Measurements from ENCODE around the gene ATG10.

DNA sequence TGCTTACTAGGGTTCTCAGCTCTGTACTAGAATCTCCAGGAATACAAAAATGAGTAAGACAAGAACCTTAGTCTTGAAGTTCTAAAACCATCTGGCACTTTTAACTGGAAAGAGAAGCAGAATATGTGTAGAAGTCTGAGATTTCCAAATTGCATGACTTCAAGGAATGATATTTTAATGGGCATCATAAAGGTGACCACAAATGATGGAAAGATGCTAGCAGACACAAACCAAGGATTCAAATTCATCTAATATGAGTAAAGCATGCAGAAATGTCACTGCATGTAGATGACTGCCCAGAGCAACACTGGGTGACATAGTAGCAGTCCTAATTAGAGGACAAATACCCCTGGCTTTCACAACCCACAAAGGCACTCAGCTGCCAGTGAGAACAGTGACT, 189.1 kb downstream of the ATG10 start:
- TF ChIP-seq POLR2A (IDR thresholded peaks at IDR 0.05) = no peak
- TF ChIP-seq POLR2AphosphoS5 (IDR thresholded peaks at IDR 0.05) = no peak
- TF ChIP-seq CTCF (IDR thresholded peaks at IDR 0.05) = no peak

Measured in prostate gland (tissue), 2 donors.